ENCODE measurements around the gene MRAP. TPM values are rescaled to one million over a fixed set of nuclear protein-coding genes. Genes with fewer than 3 reads are reported as not detected.

MRAP gene
- total RNA-seq, 1 experiment from 2014 or later, result not detected

GRCh38 chr21:32346951-32347350 lies 48.3 kb downstream of the MRAP start:
- Histone ChIP-seq H4K20me1 (ENCODE audit: insufficient read depth) (no peaks in the 10 kb centered on the region), H2AFZ (no peak overlapping the region), H3F3A (ENCODE audit: insufficient read depth, low read depth) (peaks cover 26% of the 10 kb centered on the region), H3K27me3 (ENCODE audit: insufficient read depth, low read depth) (no peaks in the 10 kb centered on the region), H3K79me2 (ENCODE audit: low read depth) (no peaks in the 10 kb centered on the region), H3K9me3 (ENCODE audit: insufficient read depth, low read depth) (no peaks in the 10 kb centered on the region), H3K4me2 (no peak overlapping the region), H3K36me3 (ENCODE audit: low read depth) (peaks cover 23% of the 10 kb centered on the region; the same call in 1 of the 2 replicates), H3K4me3 (no peak overlapping the region), H3K9me2 (ENCODE audit: insufficient read depth) (no peaks in the 10 kb centered on the region), H3K4me1 (replicated peaks; ENCODE audit: insufficient read depth) (peaks cover 21% of the 10 kb centered on the region), H3K27ac (no peak overlapping the region)
- ChIA-PET POLR2A (ENCODE audit: unreplicated experiment) (no interaction called here), CTCF (no interaction called here)
- no TSS peak for BruUV-seq (replicated peaks)
- DNase-seq, result no peak
- intact Hi-C loops (cut with micrococcal nuclease; ENCODE audit: unreplicated experiment), result no loop called here
- no peak for TF ChIP-seq EZH2 (IDR thresholded peaks at IDR 0.05; ENCODE audit: low read depth)
- TF ChIP-seq CTCF (conservative IDR thresholded peaks at IDR 0.05), result no peak

- peak overlapping the region; percentile 93; the same call in 1 of the 2 replicates for H3K27ac ChIP-seq
- H3K4me1 ChIP-seq (replicated peaks; ENCODE audit: insufficient read depth), result peaks cover 21% of the 10 kb centered on the region
- POLR2A ChIA-PET (ENCODE audit: unreplicated experiment), result no interaction called here
- H3K4me2 ChIP-seq, result no peak overlapping the region
- intact Hi-C loops (cut with micrococcal nuclease; ENCODE audit: unreplicated experiment), result no loop called here
- DNase-seq, result no peak
- BruUV-seq (replicated peaks), result no TSS peak
- no peaks in the 10 kb centered on the region for H3K9me2 ChIP-seq (ENCODE audit: insufficient read depth)
- H3F3A ChIP-seq (ENCODE audit: insufficient read depth, low read depth), result peaks cover 26% of the 10 kb centered on the region
- H3K9me3 ChIP-seq (ENCODE audit: insufficient read depth, low read depth), result no peaks in the 10 kb centered on the region
- CTCF ChIA-PET, result no interaction called here
- H3K36me3 ChIP-seq (ENCODE audit: low read depth), result peaks cover 23% of the 10 kb centered on the region; the same call in 1 of the 2 replicates
- no peaks in the 10 kb centered on the region for H3K79me2 ChIP-seq (ENCODE audit: low read depth)
- no peak overlapping the region for H2AFZ ChIP-seq
- no peak for TF ChIP-seq CTCF (conservative IDR thresholded peaks at IDR 0.05)
- no peak for TF ChIP-seq EZH2 (IDR thresholded peaks at IDR 0.05; ENCODE audit: low read depth)
- H3K27me3 ChIP-seq (ENCODE audit: insufficient read depth, low read depth), result no peaks in the 10 kb centered on the region
- H4K20me1 ChIP-seq (ENCODE audit: insufficient read depth), result no peaks in the 10 kb centered on the region
- no peak overlapping the region for H3K4me3 ChIP-seq
Measured at GRCh38 chr21:32347351-32347750, 48.7 kb downstream of the MRAP start.

GRCh38 chr21:32347977-32348376 lies 49.3 kb downstream of the MRAP start:
- Histone ChIP-seq H3K9me2 (ENCODE audit: insufficient read depth) (no peaks in the 10 kb centered on the region), H3K27ac (peak overlapping the region; percentile 93), H3K27me3 (ENCODE audit: insufficient read depth, low read depth) (no peaks in the 10 kb centered on the region), H3K4me1 (replicated peaks; ENCODE audit: insufficient read depth) (peaks cover 21% of the 10 kb centered on the region), H3K36me3 (ENCODE audit: low read depth) (peaks cover 23% of the 10 kb centered on the region; the same call in 1 of the 2 replicates), H4K20me1 (ENCODE audit: insufficient read depth) (no peaks in the 10 kb centered on the region), H3K79me2 (ENCODE audit: low read depth) (no peaks in the 10 kb centered on the region), H3K9me3 (ENCODE audit: insufficient read depth, low read depth) (no peaks in the 10 kb centered on the region), H3K4me3 (no peak overlapping the region), H3F3A (ENCODE audit: insufficient read depth, low read depth) (peaks cover 26% of the 10 kb centered on the region), H2AFZ (no peak overlapping the region), H3K4me2 (peak overlapping the region; percentile 57; the same call in 1 of the 2 replicates)
- BruUV-seq (replicated peaks), result no TSS peak
- ChIA-PET POLR2A (ENCODE audit: unreplicated experiment) (no interaction called here), CTCF (no interaction called here)
- intact Hi-C loops (cut with micrococcal nuclease; ENCODE audit: unreplicated experiment), result no loop called here
- DNase-seq, result no peak
- no peak for TF ChIP-seq CTCF (conservative IDR thresholded peaks at IDR 0.05)
- no peak for TF ChIP-seq EZH2 (IDR thresholded peaks at IDR 0.05; ENCODE audit: low read depth)

Data from PC-9 (cell line).